ENCODE measurements around the gene DTNA. TPM values are rescaled to one million over a fixed set of nuclear protein-coding genes. Genes with fewer than 3 reads are reported as not detected.
"Not testable (repeated sequence)": the region's sequence is repeated elsewhere in the genome, so short reads cannot be mapped to it uniquely, and the experiment has no call there.

DTNA gene
- total RNA-seq, 3 donors from 2014 or later, result 0.18 to 0.24 TPM; not detected in 1

DNA sequence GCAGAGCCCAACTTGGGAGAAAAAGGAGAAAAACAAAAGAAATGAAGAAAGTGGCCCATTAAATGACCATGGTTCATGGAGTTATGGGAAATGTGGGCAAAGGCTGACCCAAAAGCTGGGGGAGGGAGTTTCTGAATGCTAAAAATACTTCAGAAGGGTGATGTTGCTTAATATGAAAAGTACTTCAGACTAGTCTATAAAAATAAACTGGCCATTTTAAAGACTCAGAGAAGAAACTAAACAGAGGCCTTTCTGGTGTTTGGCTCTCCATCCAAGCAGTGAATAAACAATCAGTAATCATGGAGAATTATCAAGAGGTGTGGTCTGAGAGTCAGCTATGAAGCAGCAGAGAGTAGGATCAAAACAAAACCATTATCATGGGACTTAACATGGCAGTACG is 170.3 kb downstream of the DTNA start:
- DNase-seq (no peak), ATAC-seq (no peak)
- Mint-ChIP-seq H3K4me3 (no peak overlapping the region), H3K4me1 (ENCODE audit: low read depth) (no peaks in the 10 kb centered on the region), H3K36me3 (ENCODE audit: insufficient read depth) (no peaks in the 10 kb centered on the region), H3K27me3 (ENCODE audit: low read depth) (no peaks in the 10 kb centered on the region), H3K9me3 (no peaks in the 10 kb centered on the region)

DNA sequence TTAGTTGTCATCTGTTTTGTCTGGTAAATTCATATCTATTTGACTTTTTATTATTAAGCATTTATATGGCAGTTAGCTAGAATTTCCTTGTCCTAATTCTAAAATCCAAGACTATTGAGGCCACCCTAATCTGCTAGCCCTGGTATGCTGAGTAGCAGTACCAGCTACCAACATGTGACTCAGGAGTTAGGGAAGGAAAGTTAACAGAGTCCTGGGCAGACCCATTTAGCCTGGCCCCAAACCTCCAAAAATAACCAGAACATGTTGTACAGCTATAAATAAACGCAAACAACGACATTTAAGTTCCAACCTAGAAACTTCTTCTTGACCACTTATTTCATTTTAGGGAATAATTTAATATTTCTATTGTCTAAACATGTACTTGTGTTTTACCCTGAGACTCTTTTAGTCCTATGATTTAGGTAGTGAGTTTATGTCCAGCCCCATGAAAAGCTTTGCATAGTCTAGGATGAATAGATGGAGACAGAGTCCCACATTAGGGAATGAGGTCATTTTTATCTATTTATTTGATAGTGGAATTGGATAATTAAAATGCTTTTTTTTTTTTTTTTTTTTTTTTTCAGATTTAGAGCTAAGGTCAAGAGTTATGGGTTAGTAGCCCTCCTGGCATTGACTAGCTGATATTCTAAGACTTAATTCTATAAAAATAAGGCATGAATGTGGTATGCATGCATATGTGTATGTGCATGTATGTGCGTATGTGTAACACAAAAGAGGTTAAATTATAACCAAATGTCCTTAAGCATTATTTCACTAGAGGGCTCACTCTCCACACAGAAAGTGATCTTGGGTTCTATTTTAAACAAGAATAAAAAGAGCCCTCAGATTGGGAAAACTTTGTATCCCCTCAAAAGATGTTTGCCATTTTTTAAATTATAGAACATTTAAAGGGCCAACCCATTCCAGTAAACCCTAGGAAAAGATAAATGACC is 171.1 kb downstream of the DTNA start:
- DNase-seq (no peak), ATAC-seq (no peak)
- Mint-ChIP-seq H3K4me3 (no peak overlapping the region), H3K36me3 (ENCODE audit: insufficient read depth) (no peaks in the 10 kb centered on the region), H3K9me3 (no peaks in the 10 kb centered on the region), H3K4me1 (ENCODE audit: low read depth) (no peaks in the 10 kb centered on the region), H3K27me3 (ENCODE audit: low read depth) (no peaks in the 10 kb centered on the region)

DNA sequence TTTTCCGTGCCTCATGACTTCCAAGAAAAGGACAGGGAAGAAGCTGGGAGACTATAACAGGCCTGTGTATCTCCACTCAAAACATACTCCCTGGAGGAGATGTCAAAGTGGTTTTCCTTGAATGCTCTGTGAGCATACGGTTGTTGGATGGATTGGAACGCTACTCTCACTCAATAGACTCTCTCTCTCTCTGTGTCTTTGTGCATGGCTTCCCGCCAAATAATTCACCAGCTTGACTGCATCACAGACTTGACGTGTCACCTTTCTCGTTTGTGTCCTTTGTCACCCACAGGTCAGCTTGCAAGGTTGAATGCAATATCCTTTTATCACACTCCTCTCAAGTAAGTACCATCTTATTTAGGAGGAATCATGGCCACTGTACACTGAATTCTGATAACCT is 174.3 kb downstream of the DTNA start:
- no peaks in the 10 kb centered on the region for H3K27me3 Mint-ChIP-seq (ENCODE audit: low read depth)
- no peaks in the 10 kb centered on the region for H3K36me3 Mint-ChIP-seq (ENCODE audit: insufficient read depth)
- ATAC-seq (no peak), DNase-seq (no peak)
- no peak overlapping the region for H3K4me3 Mint-ChIP-seq
- no peaks in the 10 kb centered on the region for H3K4me1 Mint-ChIP-seq (ENCODE audit: low read depth)
- no peaks in the 10 kb centered on the region for H3K9me3 Mint-ChIP-seq

DNA sequence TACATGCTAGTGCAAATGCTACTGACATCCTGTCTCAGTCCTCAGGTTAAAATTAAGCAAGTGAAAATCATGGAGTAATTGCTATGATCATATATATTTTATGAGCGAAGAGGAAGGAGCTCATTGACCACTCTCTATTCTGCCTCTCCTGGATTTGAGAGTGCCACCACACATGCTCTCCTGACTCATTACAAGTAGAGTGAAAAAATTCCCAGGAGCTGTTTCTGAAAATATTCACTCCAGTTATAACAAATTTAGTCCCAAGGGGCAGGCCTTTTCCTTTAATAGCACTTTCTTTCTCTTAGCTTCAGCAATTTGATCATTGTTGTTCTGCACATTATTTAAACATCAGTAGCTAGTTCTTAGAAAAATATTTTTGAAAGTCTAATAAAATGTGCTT is 176.1 kb downstream of the DTNA start:
- Mint-ChIP-seq H3K4me3 (no peak overlapping the region), H3K9me3 (no peaks in the 10 kb centered on the region), H3K27me3 (ENCODE audit: low read depth) (peaks cover 6% of the 10 kb centered on the region)

DNA sequence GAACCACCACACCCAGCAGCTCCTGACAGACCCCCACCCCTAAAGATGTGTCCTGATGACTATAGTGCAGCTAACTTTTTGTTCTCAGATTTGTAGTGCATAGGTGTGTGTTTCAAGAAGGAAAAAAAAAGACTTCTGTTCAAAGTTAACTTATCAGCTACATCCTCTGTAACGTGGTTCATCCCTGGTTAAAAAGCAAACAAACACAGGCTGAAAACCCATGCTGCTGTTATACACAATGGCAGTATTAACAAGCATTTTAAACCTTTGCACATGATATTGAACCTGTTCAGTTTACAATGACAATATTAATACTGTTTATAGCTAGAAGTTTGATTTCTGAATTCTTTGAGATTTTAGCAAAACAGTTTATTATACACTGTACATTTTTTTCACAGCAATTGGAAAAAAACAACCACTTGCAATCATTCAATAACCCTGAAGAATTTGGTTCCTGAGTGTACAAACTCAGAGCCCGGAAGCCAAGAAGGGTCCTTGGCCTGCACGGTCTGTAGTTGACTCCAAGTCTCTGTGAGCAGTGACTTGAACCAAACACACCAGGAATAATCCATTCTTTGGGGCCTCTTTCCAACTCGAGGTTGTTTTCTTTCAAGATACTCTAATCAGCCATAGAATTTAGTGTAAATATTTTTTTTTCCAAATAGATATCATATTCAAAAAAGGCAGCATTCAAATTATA is 177.9 kb downstream of the DTNA start:
- DNase-seq (no peak), ATAC-seq (no peak)
- H3K9me3 Mint-ChIP-seq, result no peaks in the 10 kb centered on the region
- no peak overlapping the region for H3K4me3 Mint-ChIP-seq
- H3K36me3 Mint-ChIP-seq (ENCODE audit: insufficient read depth), result no peaks in the 10 kb centered on the region
- no peaks in the 10 kb centered on the region for H3K4me1 Mint-ChIP-seq (ENCODE audit: low read depth)
- H3K27me3 Mint-ChIP-seq (ENCODE audit: low read depth), result peaks cover 10% of the 10 kb centered on the region

More for the DNA sequence above, 176.1 kb downstream of the DTNA start:
- Mint-ChIP-seq H3K4me1 (ENCODE audit: low read depth) (no peaks in the 10 kb centered on the region), H3K36me3 (ENCODE audit: insufficient read depth) (no peaks in the 10 kb centered on the region)
- no peak for ATAC-seq
- no peak for DNase-seq

DNA sequence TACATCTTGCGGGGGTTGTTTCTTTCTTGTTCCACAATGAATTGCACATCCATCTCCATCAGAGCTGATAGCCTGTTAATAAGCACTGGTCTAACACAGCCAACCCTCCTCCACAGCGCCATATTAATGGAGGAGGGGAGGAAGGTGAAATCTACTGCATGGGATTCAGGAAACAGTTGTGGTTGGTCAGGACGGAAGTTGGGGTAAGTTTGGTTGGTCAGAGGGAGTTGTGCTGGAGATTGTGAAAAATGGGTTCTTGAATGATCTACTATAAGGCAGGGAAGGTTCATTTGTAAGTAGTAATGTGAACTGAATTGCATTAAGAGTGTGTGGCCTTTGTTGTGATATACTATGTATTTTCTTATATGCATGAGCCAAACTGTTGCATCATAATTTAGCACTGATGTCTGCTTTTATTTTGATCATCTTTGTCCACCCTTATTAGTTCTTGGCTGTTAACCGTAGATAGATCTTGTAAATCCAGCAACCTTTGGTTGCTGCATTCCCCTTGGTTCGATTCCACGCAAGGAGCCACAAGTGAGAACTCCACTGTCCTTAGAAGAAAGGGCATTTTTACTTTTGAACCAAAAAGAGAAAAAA is 180.5 kb downstream of the DTNA start:
- Mint-ChIP-seq H3K9me3 (peaks cover 6% of the 10 kb centered on the region), H3K27me3 (ENCODE audit: low read depth) (peaks cover 23% of the 10 kb centered on the region), H3K36me3 (ENCODE audit: insufficient read depth) (no peaks in the 10 kb centered on the region), H3K4me3 (no peak overlapping the region), H3K4me1 (ENCODE audit: low read depth) (no peaks in the 10 kb centered on the region)
- no peak for DNase-seq
- no peak for ATAC-seq

DNA sequence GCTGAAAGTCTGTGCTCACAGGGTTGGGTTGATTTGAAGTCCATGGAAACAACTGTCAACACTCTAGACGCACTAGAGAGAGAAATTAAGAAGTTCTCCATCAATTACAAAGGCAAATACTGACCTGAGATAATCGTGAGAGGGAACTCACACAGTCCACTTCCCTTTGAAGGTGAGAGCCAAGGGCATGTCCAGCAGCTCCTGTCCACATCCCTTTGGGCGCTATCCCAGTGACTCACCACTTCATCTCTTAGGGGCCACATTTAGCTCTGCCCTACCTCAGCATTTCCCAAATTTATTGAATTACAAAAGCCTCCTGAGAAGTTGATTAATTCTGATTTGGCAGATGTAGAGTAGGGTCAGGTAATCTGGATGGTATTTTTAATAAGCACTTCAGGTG is 182.3 kb downstream of the DTNA start:
- ATAC-seq (no peak), DNase-seq (no peak)
- H3K4me1 Mint-ChIP-seq (ENCODE audit: low read depth), result no peaks in the 10 kb centered on the region
- H3K9me3 Mint-ChIP-seq, result peaks cover 6% of the 10 kb centered on the region
- H3K4me3 Mint-ChIP-seq, result no peak overlapping the region
- no peaks in the 10 kb centered on the region for H3K36me3 Mint-ChIP-seq (ENCODE audit: insufficient read depth)
- H3K27me3 Mint-ChIP-seq (ENCODE audit: low read depth), result peaks cover 29% of the 10 kb centered on the region

DNA sequence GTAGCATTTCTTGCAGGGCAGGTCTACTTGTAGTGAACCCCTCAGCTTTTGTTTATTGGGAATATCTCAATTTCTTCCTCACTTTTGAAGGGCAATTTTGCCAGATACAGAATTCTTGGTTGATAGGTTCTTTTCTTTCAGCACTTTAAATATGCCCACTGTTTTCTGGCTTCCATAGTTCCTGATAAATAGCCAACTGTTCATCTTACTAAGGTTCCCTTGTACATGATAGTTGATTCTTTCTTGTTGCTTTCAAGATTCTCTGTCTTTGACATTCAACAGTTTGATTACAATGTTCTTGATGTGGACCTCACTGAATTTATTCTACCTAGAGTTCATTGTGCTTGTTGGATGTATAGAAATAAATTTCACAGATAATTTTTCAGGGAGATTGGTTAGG is 183.1 kb downstream of the DTNA start:
- no peak overlapping the region for H3K4me3 Mint-ChIP-seq

DNA sequence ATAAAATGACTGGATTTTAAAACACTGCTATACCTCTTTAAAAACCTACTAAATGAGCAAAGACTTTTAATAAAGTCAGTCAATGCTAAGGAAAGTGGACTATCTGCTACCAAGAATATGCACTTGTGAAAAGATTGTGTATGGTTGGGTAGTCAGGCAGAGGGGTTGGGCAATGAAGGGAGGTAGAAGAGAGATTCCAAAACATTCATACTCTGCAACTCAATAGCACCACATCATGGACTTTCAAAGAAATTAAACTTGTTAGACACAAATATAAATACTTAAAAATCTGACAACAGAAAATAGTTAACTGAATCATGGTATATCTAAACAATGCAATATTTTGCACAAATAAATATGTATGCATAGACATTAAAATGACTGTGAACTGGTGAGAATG is 191.2 kb downstream of the DTNA start:
- ATAC-seq, result peak in 1 of 2 donors; percentile 57
- no peaks in the 10 kb centered on the region for H3K9me3 Mint-ChIP-seq
- no peak for DNase-seq
- no peaks in the 10 kb centered on the region for H3K4me1 Mint-ChIP-seq (ENCODE audit: low read depth)
- no peaks in the 10 kb centered on the region for H3K36me3 Mint-ChIP-seq (ENCODE audit: insufficient read depth)
- H3K27me3 Mint-ChIP-seq (ENCODE audit: low read depth), result peaks cover under 1% of the 10 kb centered on the region
- no peak overlapping the region for H3K4me3 Mint-ChIP-seq

More for the DNA sequence above, 183.1 kb downstream of the DTNA start:
- DNase-seq, result no peak
- H3K36me3 Mint-ChIP-seq (ENCODE audit: insufficient read depth), result no peaks in the 10 kb centered on the region
- no peaks in the 10 kb centered on the region for H3K4me1 Mint-ChIP-seq (ENCODE audit: low read depth)
- H3K9me3 Mint-ChIP-seq, result peaks cover 6% of the 10 kb centered on the region
- peaks cover 29% of the 10 kb centered on the region for H3K27me3 Mint-ChIP-seq (ENCODE audit: low read depth)
- no peak for ATAC-seq

DNA sequence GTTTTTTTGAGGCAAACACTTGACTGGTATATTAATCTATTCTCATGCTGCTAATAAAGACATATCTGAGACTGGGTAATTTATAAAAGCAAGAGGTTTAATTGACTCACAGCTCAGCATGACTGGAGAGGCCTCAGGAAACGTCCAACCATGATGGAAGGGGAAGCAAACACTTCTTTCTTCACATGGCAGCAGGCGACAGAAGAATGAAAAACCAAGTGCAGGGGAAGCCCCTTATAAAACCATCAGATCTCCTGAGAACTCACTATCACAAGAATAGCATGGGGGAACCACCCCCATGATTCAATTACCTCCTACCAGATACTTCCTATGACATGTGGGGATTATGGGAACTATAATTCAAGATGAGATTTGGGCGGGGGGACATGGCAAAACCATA is 194.9 kb downstream of the DTNA start:
- peaks cover 1% of the 10 kb centered on the region for H3K36me3 Mint-ChIP-seq (ENCODE audit: insufficient read depth)
- no peak overlapping the region for H3K4me3 Mint-ChIP-seq
- peak in 1 of 2 donors; percentile 24 for ATAC-seq
- H3K27me3 Mint-ChIP-seq (ENCODE audit: low read depth), result no peaks in the 10 kb centered on the region
- no peak for DNase-seq
- no peaks in the 10 kb centered on the region for H3K4me1 Mint-ChIP-seq (ENCODE audit: low read depth)
- H3K9me3 Mint-ChIP-seq, result peaks cover 9% of the 10 kb centered on the region

DNA sequence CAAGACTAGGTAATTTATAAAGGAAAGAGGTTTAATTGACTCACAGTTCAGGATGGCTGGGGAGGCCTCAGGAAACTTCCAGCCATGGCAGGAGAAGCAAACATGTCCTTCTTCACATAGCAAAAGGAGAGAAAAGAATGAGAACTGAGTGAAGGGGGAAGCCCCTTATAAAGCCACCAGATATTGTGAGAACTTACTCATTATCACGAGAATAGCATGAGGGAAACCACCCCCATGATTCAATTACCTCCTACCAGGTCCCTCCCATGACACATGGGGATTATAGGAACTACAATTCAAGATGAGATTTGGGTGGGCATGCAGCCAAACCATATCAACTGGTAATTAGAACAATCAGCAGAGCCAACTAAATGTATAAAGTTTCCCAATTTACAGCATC is 196.9 kb downstream of the DTNA start:
- not testable (repeated sequence) for H3K4me1 Mint-ChIP-seq (ENCODE audit: low read depth); DNase-seq; H3K4me3 Mint-ChIP-seq; H3K36me3 Mint-ChIP-seq (ENCODE audit: insufficient read depth); H3K9me3 Mint-ChIP-seq; H3K27me3 Mint-ChIP-seq (ENCODE audit: low read depth)
- peak; percentile 74 to 77 for ATAC-seq

DNA sequence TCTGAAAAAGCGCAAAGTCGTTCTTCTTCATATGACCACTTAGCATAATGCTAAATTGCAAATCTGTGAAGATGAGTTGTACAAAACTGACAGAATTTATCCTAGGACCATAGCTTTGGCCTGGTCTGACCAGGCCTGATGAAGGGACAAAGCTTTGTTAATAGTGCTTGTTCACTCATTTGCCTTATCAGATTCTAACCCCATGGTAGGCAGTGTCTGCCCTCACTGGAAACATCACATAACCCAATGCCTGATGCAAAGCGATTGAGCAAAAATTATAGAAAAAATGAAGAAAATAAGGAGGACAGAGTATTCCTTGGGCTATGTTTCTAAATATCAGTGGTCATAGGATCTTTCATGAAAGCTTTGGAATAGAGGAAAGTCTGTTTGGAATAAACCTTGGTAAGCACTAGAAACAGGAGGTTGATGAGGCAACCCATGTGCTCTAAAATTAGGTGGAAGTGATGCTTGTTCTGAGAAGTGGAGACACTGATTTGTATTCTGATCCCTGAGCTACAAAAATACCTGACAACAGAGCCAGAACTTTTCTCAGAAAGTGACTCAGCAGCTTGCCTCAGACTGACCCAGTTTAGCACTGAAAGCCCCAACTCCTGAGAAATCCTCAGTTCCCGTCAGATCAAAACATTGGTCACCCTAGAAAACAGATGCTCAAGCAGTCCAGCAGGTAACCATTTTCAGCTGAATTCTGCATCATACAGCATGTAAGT is 199.7 kb downstream of the DTNA start:
- H3K27me3 Mint-ChIP-seq (ENCODE audit: low read depth), result no peaks in the 10 kb centered on the region
- ATAC-seq (no peak), DNase-seq (no peak)
- H3K9me3 Mint-ChIP-seq, result peaks cover 9% of the 10 kb centered on the region
- peaks cover 1% of the 10 kb centered on the region for H3K36me3 Mint-ChIP-seq (ENCODE audit: insufficient read depth)
- no peak overlapping the region for H3K4me3 Mint-ChIP-seq
- H3K4me1 Mint-ChIP-seq (ENCODE audit: low read depth), result no peaks in the 10 kb centered on the region

DNA sequence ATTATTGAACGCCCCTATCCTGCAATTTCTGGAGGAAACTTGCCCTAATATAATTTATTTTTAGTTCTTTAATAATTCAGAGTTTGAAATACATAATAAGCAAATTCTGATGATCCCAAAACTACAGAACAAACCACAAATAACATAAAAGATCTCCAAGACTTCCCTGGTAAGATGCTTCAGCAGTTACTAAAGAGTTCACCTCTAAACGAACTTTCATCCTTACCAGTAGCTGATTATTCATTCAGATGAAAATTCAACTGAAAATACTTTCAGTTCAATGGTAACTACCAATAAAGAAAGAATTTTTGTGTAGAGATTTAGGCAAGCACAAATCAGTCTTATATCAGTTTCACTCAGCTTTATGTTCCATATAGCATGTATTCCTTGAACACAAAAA is 201.0 kb downstream of the DTNA start:
- no peak overlapping the region for H3K4me3 Mint-ChIP-seq
- peaks cover 1% of the 10 kb centered on the region for H3K36me3 Mint-ChIP-seq (ENCODE audit: insufficient read depth)

More for the DNA sequence above, 201.0 kb downstream of the DTNA start:
- Mint-ChIP-seq H3K27me3 (ENCODE audit: low read depth) (no peaks in the 10 kb centered on the region), H3K4me1 (ENCODE audit: low read depth) (no peaks in the 10 kb centered on the region), H3K9me3 (peaks cover 9% of the 10 kb centered on the region)
- DNase-seq (no peak), ATAC-seq (no peak)
